Upper lobe of left lung (tissue), 6 donors: ENCODE measurements around the gene UBE2E1. TPM values are rescaled to one million over a fixed set of nuclear protein-coding genes. Genes with fewer than 3 reads are reported as not detected.

Source experiments
- ATAC-seq, 2 donors: fragments of 200-7000 bp; cut with Tn5 transposase; one replicate each; pipeline ENCODE4 v1.9.1; 2022; ENCODE audit warnings: mild to moderate bottlenecking in 2 of 2, moderate library complexity in 2 of 2; ENCODE audit not compliant: low FRiP score in 2 of 2
- DNase-seq, 2 donors: peaks; one replicate each; pipeline ENCODE4 v3.0.0-alpha.2; 2019 to 2020
- H3K27ac ChIP-seq, 4 donors: fragments of 200-600 bp; sonication (generic); one replicate each; pipeline ENCODE4 v1.5.1; 2016 to 2019
- H3K27me3 ChIP-seq, 4 donors: fragments of 200-600 bp; sonication (generic); one replicate each; pipeline ENCODE4 v1.5.1; 2017 to 2019
- H3K36me3 ChIP-seq, 4 donors: fragments of 200-600 bp; sonication (generic); one replicate each; pipeline ENCODE4 v1.5.1; 2016 to 2019
- H3K4me1 ChIP-seq, 4 donors: fragments of 200-600 bp; sonication (generic); one replicate each; pipeline ENCODE4 v1.5.1; 2018 to 2019
- H3K4me3 ChIP-seq, 4 donors: fragments of 200-600 bp; sonication (generic); one replicate each; pipeline ENCODE4 v1.5.1; 2017 to 2019; ENCODE audit warnings: mild to moderate bottlenecking in 2 of 4, moderate library complexity in 1 of 4
- H3K9me3 ChIP-seq, 4 donors: fragments of 200-600 bp; sonication (generic); one replicate each; pipeline ENCODE4 v1.5.1; 2018 to 2019
- EP300 ChIP-seq, 4 donors: sonication (generic); formaldehyde crosslinking; IDR thresholded peaks; one replicate each; pipeline ENCODE4 v1.5.1; 2017; ENCODE audit warnings: antibody characterized with exemption in 4 of 4, control low read depth in 2 of 4
- POLR2A ChIP-seq, 4 donors: fragments of 450-650 bp; IDR thresholded peaks; one replicate each; pipeline ENCODE4 v1.5.1; 2016 to 2017; ENCODE audit warnings: antibody characterized with exemption in 4 of 4, mild to moderate bottlenecking in 2 of 4
- POLR2AphosphoS5 ChIP-seq, 2 donors: sonication (generic); formaldehyde crosslinking; IDR thresholded peaks; one replicate each; pipeline ENCODE4 v1.5.1; 2017; ENCODE audit warnings: antibody characterized with exemption in 2 of 2
- WGBS, 2 donors: methylation state at CpG; one replicate each; pipeline ENCODE4 v1.1.5; 2017 to 2018; 5-methylcytosine and 5-hydroxymethylcytosine counted together
- total RNA-seq, 6 donors: library from RNA; depleted of rRNA in 4 of 6; stranded (reverse); fragments of >200 nt in 4 of 6; gene quantifications; one replicate each; pipeline versions ENCODE4 v1.1.0 to v1.2.1, GENCODE V29; 2016 to 2021
- TF ChIP-seq, protein P1 (sequence below), 6 experiments: fragments of 450-650 bp in 4 of 6; fragments of 200-600 bp in 2 of 6; sonication (generic) in 2 of 6; IDR thresholded peaks; one replicate each; pipeline ENCODE4 v1.5.1; 2016 to 2019; ENCODE audit warnings: antibody characterized with exemption in 6 of 6
- donor health status: DM: no; HTN: no; CAD: no; lungs with moderate emphysema.
- donor health status: DM: no; HTN: yes; CAD: no; lungs with severe emphysema.

UBE2E1 gene
- total RNA-seq, 6 donors from 2014 or later, result 44.8 to 108 (median 80.5) TPM

DNA sequence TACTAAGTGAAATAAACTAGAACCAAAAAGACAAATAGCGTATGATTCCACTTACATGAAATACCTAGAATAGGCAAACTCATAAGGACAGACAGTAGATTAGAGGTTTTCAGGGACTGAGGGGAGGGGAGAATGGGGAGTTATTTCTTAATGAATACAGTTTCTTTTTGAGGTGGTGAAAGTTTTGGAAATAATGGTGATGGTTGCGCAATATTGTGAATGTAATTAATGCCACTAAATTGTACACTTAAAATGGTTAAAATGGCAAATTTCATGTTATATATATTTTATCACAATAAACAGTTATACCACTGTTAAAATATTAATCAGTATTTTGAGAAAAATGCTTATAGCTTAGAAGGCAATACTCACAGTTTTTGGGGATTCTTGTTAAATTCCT lies 11.0 kb downstream of the UBE2E1 start:
- Histone ChIP-seq H3K9me3 (no peaks in the 10 kb centered on the region), H3K27me3 (no peaks in the 10 kb centered on the region), H3K36me3 (peaks cover 0 to 3% (median 0%) of the 10 kb centered on the region in 4 donors), H3K27ac (no peak overlapping the region), H3K4me3 (no peak overlapping the region), H3K4me1 (peaks cover 11 to 40% (median 26%) of the 10 kb centered on the region in 4 donors)
- no peak for DNase-seq
- WGBS, 2 donors, result 97 to 100% methylated on average over 2 of the region's 2 CpGs
- no peak for ATAC-seq
- TF ChIP-seq EP300 (IDR thresholded peaks at IDR 0.05) (no peak), POLR2AphosphoS5 (IDR thresholded peaks at IDR 0.05) (no peak), POLR2A (IDR thresholded peaks at IDR 0.05) (no peak)
- TF ChIP-seq, protein P1, sequence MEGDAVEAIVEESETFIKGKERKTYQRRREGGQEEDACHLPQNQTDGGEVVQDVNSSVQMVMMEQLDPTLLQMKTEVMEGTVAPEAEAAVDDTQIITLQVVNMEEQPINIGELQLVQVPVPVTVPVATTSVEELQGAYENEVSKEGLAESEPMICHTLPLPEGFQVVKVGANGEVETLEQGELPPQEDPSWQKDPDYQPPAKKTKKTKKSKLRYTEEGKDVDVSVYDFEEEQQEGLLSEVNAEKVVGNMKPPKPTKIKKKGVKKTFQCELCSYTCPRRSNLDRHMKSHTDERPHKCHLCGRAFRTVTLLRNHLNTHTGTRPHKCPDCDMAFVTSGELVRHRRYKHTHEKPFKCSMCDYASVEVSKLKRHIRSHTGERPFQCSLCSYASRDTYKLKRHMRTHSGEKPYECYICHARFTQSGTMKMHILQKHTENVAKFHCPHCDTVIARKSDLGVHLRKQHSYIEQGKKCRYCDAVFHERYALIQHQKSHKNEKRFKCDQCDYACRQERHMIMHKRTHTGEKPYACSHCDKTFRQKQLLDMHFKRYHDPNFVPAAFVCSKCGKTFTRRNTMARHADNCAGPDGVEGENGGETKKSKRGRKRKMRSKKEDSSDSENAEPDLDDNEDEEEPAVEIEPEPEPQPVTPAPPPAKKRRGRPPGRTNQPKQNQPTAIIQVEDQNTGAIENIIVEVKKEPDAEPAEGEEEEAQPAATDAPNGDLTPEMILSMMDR (IDR thresholded peaks at IDR 0.05), result no peak

DNA sequence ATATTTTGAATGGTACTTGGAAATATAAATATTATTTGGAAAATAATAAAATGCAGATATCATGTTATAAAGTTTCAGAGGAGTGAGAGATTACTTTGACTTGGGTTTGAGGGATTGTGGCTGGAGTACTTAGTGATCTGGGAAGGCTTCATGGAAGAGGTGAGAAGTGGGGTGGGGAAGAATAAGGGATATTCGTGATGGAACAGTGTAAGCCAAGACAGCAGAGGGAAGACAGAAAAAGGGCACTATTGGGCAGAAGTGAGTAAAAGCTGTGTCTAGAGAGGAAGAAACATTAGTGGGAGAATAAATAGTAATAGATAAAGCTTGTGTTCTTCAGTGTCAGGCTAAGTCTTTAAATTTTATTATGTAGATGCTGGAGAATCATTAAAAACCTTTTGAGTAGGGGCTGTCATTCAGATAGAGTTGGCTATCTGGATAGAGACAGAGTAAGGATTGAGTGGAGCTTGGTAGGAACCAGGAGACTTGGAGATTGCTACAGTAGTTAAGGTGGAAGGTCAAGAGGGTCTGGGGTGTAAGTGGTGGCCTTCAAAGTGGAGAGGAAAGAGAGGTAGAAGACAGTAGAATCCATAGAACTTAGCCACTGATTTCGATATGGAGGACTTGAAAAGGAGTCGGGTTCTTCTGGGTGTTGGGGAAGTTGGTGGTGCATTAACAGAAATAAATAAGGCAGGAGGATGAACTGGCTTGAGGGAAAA lies 11.9 kb downstream of the UBE2E1 start:
- TF ChIP-seq POLR2A (IDR thresholded peaks at IDR 0.05) (no peak), POLR2AphosphoS5 (IDR thresholded peaks at IDR 0.05) (no peak), EP300 (IDR thresholded peaks at IDR 0.05) (no peak)
- TF ChIP-seq, protein P1 (IDR thresholded peaks at IDR 0.05), result no peak
- H3K4me3 ChIP-seq, result no peak overlapping the region
- peaks cover 0 to 3% (median 0%) of the 10 kb centered on the region in 4 donors for H3K36me3 ChIP-seq
- peaks cover 6 to 31% (median 23%) of the 10 kb centered on the region in 4 donors for H3K4me1 ChIP-seq
- no peak overlapping the region for H3K27ac ChIP-seq
- DNase-seq, result no peak
- 87 to 88% methylated on average over 3 of the region's 3 CpGs for WGBS, 2 donors
- no peaks in the 10 kb centered on the region for H3K27me3 ChIP-seq
- no peaks in the 10 kb centered on the region for H3K9me3 ChIP-seq
- ATAC-seq, result no peak

DNA sequence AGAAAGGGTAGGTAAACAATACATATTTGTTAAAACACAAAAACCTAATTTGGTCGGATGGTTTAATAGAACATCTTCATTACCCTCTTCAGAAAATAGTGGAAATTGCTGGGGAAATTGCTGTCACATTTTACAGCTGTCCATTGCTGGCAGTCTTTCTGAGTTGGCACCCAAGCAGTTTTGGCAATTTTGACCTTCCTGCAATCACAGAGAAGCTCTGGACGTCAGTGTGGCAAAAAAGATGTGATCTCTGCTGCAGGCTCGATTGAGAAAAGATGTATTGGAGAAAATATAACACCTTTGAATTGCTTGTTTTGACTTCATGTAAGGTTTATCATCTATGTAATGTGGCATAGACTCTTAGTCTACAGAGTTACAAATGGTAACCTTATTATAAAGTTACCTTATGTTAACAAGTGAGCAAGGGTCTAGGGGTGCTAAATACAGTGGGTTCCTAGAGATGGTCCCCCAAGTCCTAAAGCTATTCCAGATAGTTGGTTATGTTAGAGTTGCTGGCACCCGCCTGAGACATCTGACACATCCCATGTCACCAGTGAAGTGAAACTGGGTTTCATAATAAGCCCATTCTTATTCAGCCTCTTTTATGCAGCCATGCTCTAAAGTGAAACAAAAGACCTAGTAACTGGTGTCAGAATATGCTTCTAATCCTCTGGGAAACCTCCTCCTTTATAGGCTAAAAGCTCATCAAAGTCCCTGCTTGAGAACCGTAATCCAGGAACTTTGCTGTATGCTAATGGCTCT lies 14.0 kb downstream of the UBE2E1 start:
- Histone ChIP-seq H3K9me3 (no peaks in the 10 kb centered on the region), H3K27ac (no peak overlapping the region), H3K4me1 (peaks cover 11 to 38% (median 30%) of the 10 kb centered on the region in 4 donors), H3K4me3 (no peak overlapping the region), H3K27me3 (no peaks in the 10 kb centered on the region), H3K36me3 (no peaks in the 10 kb centered on the region)
- WGBS, 2 donors, result 75 to 76% methylated on average over 5 of the region's 5 CpGs
- TF ChIP-seq, protein P1 (IDR thresholded peaks at IDR 0.05), result no peak
- no peak for TF ChIP-seq POLR2AphosphoS5 (IDR thresholded peaks at IDR 0.05)
- TF ChIP-seq POLR2A (IDR thresholded peaks at IDR 0.05), result no peak
- TF ChIP-seq EP300 (IDR thresholded peaks at IDR 0.05), result no peak
- no peak for DNase-seq
- ATAC-seq, result peak in 1 of 2 donors; percentile 45

DNA sequence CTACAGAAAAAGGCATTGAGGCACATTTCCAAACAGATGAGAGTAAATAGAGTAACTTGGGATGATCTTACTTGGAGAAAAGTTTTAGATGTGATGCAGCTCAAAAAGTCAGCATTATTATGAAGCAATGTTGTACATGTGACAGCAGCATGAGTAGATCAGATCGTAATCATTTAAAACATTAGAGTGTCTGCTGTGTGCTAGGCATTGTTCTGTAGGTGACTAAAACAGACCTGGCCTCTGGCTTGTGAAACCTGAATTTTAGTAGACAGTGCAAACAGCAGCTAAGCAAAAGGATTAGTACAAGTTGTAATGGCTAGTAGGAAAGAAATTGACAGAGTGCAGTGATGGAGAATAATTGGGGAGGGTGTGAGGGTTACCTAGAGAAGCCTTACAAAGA lies 15.1 kb downstream of the UBE2E1 start:
- H3K4me3 ChIP-seq, result no peak overlapping the region

More for the DNA sequence above, 15.1 kb downstream of the UBE2E1 start:
- Histone ChIP-seq H3K27ac (no peak overlapping the region), H3K9me3 (no peaks in the 10 kb centered on the region), H3K36me3 (no peaks in the 10 kb centered on the region), H3K27me3 (no peaks in the 10 kb centered on the region), H3K4me1 (peaks cover 10 to 33% (median 30%) of the 10 kb centered on the region in 4 donors)
- TF ChIP-seq POLR2AphosphoS5 (IDR thresholded peaks at IDR 0.05) (no peak), POLR2A (IDR thresholded peaks at IDR 0.05) (no peak), EP300 (IDR thresholded peaks at IDR 0.05) (no peak)
- TF ChIP-seq, protein P1 (IDR thresholded peaks at IDR 0.05), result no peak
- 90 to 100% methylated on average over 1 of the region's 1 CpG for WGBS, 2 donors
- ATAC-seq (no peak), DNase-seq (no peak)
